Naive thymus-derived CD4-positive, alpha-beta T cell (primary cell): ENCODE results near the gene LECT2. TPM values are rescaled to one million over a fixed set of nuclear protein-coding genes. Genes with fewer than 3 reads are reported as not detected.

Source experiments
- ATAC-seq: fragments of 150-1000 bp; cut with Tn5 transposase; 2 replicates; pipeline ENCODE4 v1.10.0; 2021; ENCODE audit warnings: mild to moderate bottlenecking, moderate library complexity
- CTCF ChIA-PET: fragments of 350-600 bp; sonication (Branson Sonifier 250); formaldehyde crosslinking; loops from one replicate; lab custom pipeline; 2021; ENCODE audit warnings: antibody characterized with exemption; lab: Charles Lee
- POLR2A ChIA-PET: fragments of 350-600 bp; sonication (Branson Sonifier 250); formaldehyde crosslinking; loops from one replicate; lab custom pipeline; 2021; ENCODE audit warnings: antibody characterized with exemption, inconsistent platforms; lab: Charles Lee
- DNase-seq, 9 donors: peaks; one replicate each; pipeline versions ENCODE4 v3.0.0 to v3.0.0-alpha.2; 2020 to 2022; ENCODE audit warnings: mixed read lengths in 1 of 9
- H3K27ac ChIP-seq: one replicate; pipeline ENCODE4 v1.7.0; 2013; ENCODE audit warnings: mild to moderate bottlenecking, low read depth, low read length, moderate library complexity
- H3K27me3 ChIP-seq, 2 donors: one replicate each; pipeline ENCODE4 v1.7.0; 2013; ENCODE audit warnings: low read length in 2 of 2, mild to moderate bottlenecking in 2 of 2, moderate library complexity in 2 of 2; ENCODE audit not compliant: control insufficient read depth in 2 of 2, insufficient read depth in 2 of 2
- H3K36me3 ChIP-seq, 3 experiments: 1 replicate in 2 of 3; 2 replicates in 1 of 3; pipeline ENCODE4 v1.7.0; 2013; ENCODE audit warnings: low read length in 3 of 3, mild to moderate bottlenecking in 3 of 3, moderate library complexity in 1 of 3; ENCODE audit not compliant: insufficient read depth in 3 of 3, control insufficient read depth in 2 of 3
- H3K4me1 ChIP-seq, 2 donors: one replicate each; pipeline ENCODE4 v1.7.0; 2013; ENCODE audit warnings: low read length in 2 of 2, mild to moderate bottlenecking in 2 of 2, moderate library complexity in 1 of 2; ENCODE audit not compliant: control insufficient read depth in 2 of 2, insufficient read depth in 2 of 2
- H3K4me3 ChIP-seq: 2 replicates; pipeline ENCODE4 v1.7.0; 2013; ENCODE audit warnings: mild to moderate bottlenecking, low read length
- H3K9me3 ChIP-seq, 3 experiments: 1 replicate in 2 of 3; 2 replicates in 1 of 3; pipeline ENCODE4 v1.7.0; 2013; ENCODE audit warnings: low read length in 3 of 3; ENCODE audit not compliant: control insufficient read depth in 2 of 3
- H3K27ac Mint-ChIP-seq, 9 donors: one replicate each; pipeline ENCODE4 v1.8.0; 2020 to 2022; ENCODE audit warnings: mixed read lengths in 9 of 9, mild to moderate bottlenecking in 8 of 9, moderate library complexity in 5 of 9, inconsistent platforms in 2 of 9
- H3K27me3 Mint-ChIP-seq, 5 donors: one replicate each; pipeline ENCODE4 v1.8.0; 2021 to 2022; ENCODE audit warnings: mixed read lengths in 5 of 5, mild to moderate bottlenecking in 1 of 5
- H3K36me3 Mint-ChIP-seq, 5 donors: one replicate each; pipeline ENCODE4 v1.8.0; 2020 to 2022; ENCODE audit warnings: mixed read lengths in 5 of 5, mild to moderate bottlenecking in 3 of 5, inconsistent platforms in 1 of 5
- H3K4me1 Mint-ChIP-seq, 7 donors: one replicate each; pipeline ENCODE4 v1.8.0; 2020 to 2022; ENCODE audit warnings: mixed read lengths in 7 of 7, mild to moderate bottlenecking in 3 of 7, inconsistent platforms in 1 of 7
- H3K4me3 Mint-ChIP-seq, 10 donors: one replicate each; pipeline ENCODE4 v1.8.0; 2020 to 2022; ENCODE audit warnings: mild to moderate bottlenecking in 10 of 10, mixed read lengths in 10 of 10, moderate library complexity in 6 of 10, inconsistent platforms in 2 of 10
- H3K9me3 Mint-ChIP-seq, 11 donors: one replicate each; pipeline ENCODE4 v1.8.0; 2020 to 2022; ENCODE audit warnings: mixed read lengths in 11 of 11, mild to moderate bottlenecking in 4 of 11, inconsistent platforms in 1 of 11, moderate library complexity in 1 of 11
- intact Hi-C, 2 donors: fragments of 100-400 bp; cut with micrococcal nuclease; formaldehyde crosslinking; loops; one replicate each; pipeline ENCODE4 v1.15.1; 2023
- polyA plus RNA-seq, 2 donors: library from polyadenylated mRNA; unstranded; fragments of 300-500 nt; fragmentation: Illumina TruSeq; gene quantifications; one replicate each; pipeline ENCODE4 v1.2.3, GENCODE V29; 2021
- total RNA-seq, 6 experiments: library from RNA in 5 of 6; stranded (reverse) in 5 of 6; gene quantifications; 1 replicate in 5 of 6; 2 replicates in 1 of 6; pipeline ENCODE4 v1.2.3 and lab custom pipeline; 2021 to 2026

LECT2 gene
- total and polyA plus RNA-seq, 7 experiments from 2014 or later: not detected

DNA sequence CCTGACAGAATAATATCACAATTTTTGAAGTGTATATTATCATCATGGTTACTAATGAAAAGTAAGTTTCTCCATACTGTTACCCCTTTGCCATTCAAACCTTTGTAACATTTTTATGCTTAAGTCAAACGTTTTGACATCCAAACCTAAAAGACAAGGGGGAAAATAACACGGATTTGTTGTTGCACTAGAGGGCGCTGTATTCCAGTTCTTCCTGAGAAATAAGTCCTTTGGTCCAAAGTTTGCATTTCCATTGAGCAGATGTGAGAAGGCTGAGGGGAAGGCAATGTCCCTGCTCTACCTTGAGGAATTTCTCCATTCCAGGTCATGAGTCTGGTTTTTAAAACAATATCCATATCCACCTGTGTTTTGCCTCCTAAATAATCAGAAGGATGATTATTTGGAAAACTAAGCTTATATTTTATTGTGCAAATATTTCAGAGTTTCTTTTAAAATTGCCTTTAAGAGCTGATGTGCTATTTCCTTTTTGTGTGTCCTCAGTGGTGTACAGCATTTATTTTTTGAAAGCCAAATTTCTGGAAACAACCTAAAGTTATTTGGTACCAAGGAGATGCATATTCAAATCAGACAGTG, 9.7 kb downstream of the LECT2 start:
- ATAC-seq: no peak
- H3K4me3 ChIP-seq: no peak overlapping the region
- ChIA-PET CTCF (no interaction called here), POLR2A (no interaction called here)
- no peaks in the 10 kb centered on the region for H3K9me3 ChIP-seq
- intact Hi-C loops: loop anchor here in 1 of 2 donors (1.0 to 5.0 kb wide), 4 partner anchors 117 to 267 kb away; no protein-coding TSS in a partner anchor
- H3K27ac Mint-ChIP-seq: no peak overlapping the region
- no peaks in the 10 kb centered on the region for H3K36me3 Mint-ChIP-seq
- peaks cover 11 to 25% (median 19%) of the 10 kb centered on the region in 5 donors for H3K27me3 Mint-ChIP-seq
- H3K4me1 Mint-ChIP-seq: no peaks in the 10 kb centered on the region
- DNase-seq: peak in 1 of 9 donors; percentile 5
- no peak overlapping the region for H3K4me3 Mint-ChIP-seq
- no peak overlapping the region for H3K27ac ChIP-seq
- no peaks in the 10 kb centered on the region for H3K27me3 ChIP-seq
- H3K36me3 ChIP-seq: no peaks in the 10 kb centered on the region
- H3K4me1 ChIP-seq: no peaks in the 10 kb centered on the region
- peaks cover 0 to 4% (median 0%) of the 10 kb centered on the region in 11 donors for H3K9me3 Mint-ChIP-seq

DNA sequence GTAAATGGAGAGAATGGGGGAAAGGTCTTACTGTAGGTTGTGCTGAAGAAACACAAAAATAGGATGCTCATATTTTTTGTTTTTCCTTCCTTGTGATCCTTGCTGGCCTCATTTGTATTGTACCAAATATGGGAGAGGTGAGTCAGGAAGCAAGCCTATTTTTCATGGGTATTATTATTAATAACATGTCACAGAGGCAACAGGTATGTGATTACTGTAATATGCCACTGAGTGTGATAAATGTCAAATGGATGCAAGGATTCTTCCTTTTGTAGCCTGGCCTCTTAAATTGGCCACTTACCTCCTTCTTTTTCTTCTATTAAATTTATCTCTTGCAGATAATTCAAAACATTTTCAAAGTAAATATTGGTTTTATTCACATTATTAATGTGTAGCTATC, 10.2 kb downstream of the LECT2 start:
- no peak overlapping the region for H3K4me3 ChIP-seq
- H3K4me1 ChIP-seq: no peaks in the 10 kb centered on the region
- no peaks in the 10 kb centered on the region for H3K27me3 ChIP-seq
- no peak overlapping the region for H3K4me3 Mint-ChIP-seq
- no peaks in the 10 kb centered on the region for H3K9me3 ChIP-seq
- peaks cover 0 to 4% (median 0%) of the 10 kb centered on the region in 11 donors for H3K9me3 Mint-ChIP-seq
- CTCF ChIA-PET: no interaction called here
- H3K27me3 Mint-ChIP-seq: peaks cover 11 to 24% (median 19%) of the 10 kb centered on the region in 5 donors
- no peak overlapping the region for H3K27ac ChIP-seq
- intact Hi-C loops: no loop called here
- POLR2A ChIA-PET: no interaction called here
- no peak overlapping the region for H3K27ac Mint-ChIP-seq
- no peaks in the 10 kb centered on the region for H3K36me3 Mint-ChIP-seq
- no peaks in the 10 kb centered on the region for H3K4me1 Mint-ChIP-seq
- no peak for DNase-seq
- ATAC-seq: no peak
- H3K36me3 ChIP-seq: no peaks in the 10 kb centered on the region

DNA sequence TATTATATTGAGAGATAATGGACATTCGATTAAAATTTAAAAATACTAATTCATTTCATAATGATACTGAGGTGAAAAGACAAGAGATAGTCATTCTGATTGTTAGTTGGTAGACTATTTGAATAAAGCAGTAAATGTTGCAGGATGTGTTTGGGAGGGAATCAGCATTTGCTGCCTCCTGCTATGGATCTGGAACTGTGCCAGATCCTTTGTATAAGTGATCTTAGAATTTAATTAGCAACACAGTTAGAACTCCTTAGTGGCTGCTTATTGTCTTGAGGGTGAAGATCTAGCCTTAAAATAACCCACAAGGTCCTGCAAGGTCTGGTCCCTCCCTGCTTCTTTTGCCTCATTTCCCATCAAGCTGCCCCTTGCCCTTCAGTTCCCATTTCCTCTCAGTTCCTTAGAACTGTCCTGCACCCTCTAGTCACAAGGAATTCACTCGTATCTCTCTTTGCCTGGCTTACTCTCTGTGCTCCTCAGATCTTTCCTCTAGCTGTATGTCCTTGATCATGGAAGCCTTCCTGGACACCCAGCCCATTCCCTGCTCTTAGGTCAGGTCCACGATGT, 12.5 kb downstream of the LECT2 start:
- peaks cover 0 to 2% (median 0%) of the 10 kb centered on the region in 11 donors for H3K9me3 Mint-ChIP-seq

DNA sequence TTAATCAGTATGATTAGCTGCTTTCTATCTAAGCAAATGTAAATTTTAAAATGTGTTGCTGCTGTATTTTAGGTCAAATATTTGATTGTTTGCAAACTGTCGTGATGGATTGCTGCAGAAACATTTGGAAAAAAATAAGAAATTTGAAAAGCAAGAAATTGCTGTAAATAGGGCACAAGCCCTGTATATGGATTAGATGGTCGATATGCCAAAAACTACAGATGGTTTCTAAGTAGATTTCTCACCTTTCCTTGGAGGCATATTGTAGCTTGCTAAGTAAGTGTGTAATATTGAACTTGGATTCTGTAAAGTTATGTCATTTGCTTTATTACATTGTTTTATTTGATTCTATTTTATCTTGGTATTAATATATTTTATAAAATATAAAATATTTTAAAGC, 13.1 kb downstream of the LECT2 start:
- intact Hi-C loops: no loop called here
- no peaks in the 10 kb centered on the region for H3K4me1 Mint-ChIP-seq
- H3K36me3 Mint-ChIP-seq: no peaks in the 10 kb centered on the region
- ChIA-PET POLR2A (no interaction called here), CTCF (no interaction called here)
- H3K27me3 Mint-ChIP-seq: peaks cover 12 to 27% (median 18%) of the 10 kb centered on the region in 5 donors
- no peak overlapping the region for H3K27ac Mint-ChIP-seq
- Histone ChIP-seq H3K4me3 (no peak overlapping the region), H3K27me3 (no peaks in the 10 kb centered on the region), H3K9me3 (no peaks in the 10 kb centered on the region), H3K27ac (no peak overlapping the region), H3K36me3 (no peaks in the 10 kb centered on the region), H3K4me1 (no peaks in the 10 kb centered on the region)
- DNase-seq (no peak), ATAC-seq (no peak)
- peaks cover 0 to 2% (median 0%) of the 10 kb centered on the region in 11 donors for H3K9me3 Mint-ChIP-seq
- H3K4me3 Mint-ChIP-seq: no peak overlapping the region

More for the DNA sequence above, 12.5 kb downstream of the LECT2 start:
- H3K27ac ChIP-seq: no peak overlapping the region
- peaks cover 12 to 27% (median 19%) of the 10 kb centered on the region in 5 donors for H3K27me3 Mint-ChIP-seq
- POLR2A ChIA-PET: no interaction called here
- no peak for DNase-seq
- ATAC-seq: no peak
- no peaks in the 10 kb centered on the region for H3K4me1 Mint-ChIP-seq
- H3K27ac Mint-ChIP-seq: no peak overlapping the region
- CTCF ChIA-PET: no interaction called here
- H3K36me3 ChIP-seq: no peaks in the 10 kb centered on the region
- H3K4me3 Mint-ChIP-seq: no peak overlapping the region
- no peaks in the 10 kb centered on the region for H3K27me3 ChIP-seq
- no peaks in the 10 kb centered on the region for H3K9me3 ChIP-seq
- H3K4me1 ChIP-seq: no peaks in the 10 kb centered on the region
- H3K36me3 Mint-ChIP-seq: no peaks in the 10 kb centered on the region
- intact Hi-C loops: no loop called here
- no peak overlapping the region for H3K4me3 ChIP-seq

DNA sequence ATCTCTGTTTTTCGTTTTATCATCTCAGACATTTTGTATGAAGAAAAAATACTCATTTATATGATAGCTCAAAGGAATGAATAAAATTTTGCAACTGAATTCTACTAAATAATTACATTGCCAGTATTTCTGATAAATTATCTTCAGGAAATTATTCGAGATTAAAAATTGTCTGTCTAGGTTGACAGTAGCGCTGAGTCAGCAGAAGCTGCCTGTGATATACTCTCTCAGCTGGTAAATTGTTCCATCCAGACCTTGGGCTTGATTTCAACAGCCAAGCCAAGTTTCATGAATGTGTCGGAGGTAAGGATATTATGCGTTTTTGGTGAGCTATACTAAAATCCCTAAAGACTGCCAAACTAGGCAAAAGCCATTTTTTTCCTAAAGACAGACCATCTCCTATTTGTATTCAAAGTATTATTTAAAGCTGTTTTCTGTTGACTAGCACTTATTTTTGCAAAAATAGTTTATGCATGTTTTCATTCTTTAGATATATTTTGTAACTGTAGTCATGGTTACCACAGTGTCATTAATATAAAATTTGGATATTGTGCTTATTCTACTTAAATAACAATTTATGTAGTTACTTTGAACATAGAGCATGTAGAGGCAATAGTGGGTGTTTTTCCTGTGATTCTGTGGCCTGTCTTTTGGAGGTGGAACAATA, 17.4 kb downstream of the LECT2 start:
- no peak for DNase-seq
- intact Hi-C loops: no loop called here
- ATAC-seq: no peak
- Mint-ChIP-seq H3K36me3 (no peaks in the 10 kb centered on the region), H3K27ac (no peak overlapping the region), H3K9me3 (peaks cover 0 to 4% (median 0%) of the 10 kb centered on the region in 11 donors), H3K4me1 (no peaks in the 10 kb centered on the region), H3K27me3 (peaks cover 16 to 33% (median 23%) of the 10 kb centered on the region in 5 donors), H3K4me3 (no peak overlapping the region)
- Histone ChIP-seq H3K27me3 (no peaks in the 10 kb centered on the region), H3K9me3 (no peaks in the 10 kb centered on the region), H3K4me1 (no peaks in the 10 kb centered on the region), H3K27ac (no peak overlapping the region), H3K4me3 (no peak overlapping the region), H3K36me3 (no peaks in the 10 kb centered on the region)
- CTCF ChIA-PET: no interaction called here
- POLR2A ChIA-PET: no interaction called here

DNA sequence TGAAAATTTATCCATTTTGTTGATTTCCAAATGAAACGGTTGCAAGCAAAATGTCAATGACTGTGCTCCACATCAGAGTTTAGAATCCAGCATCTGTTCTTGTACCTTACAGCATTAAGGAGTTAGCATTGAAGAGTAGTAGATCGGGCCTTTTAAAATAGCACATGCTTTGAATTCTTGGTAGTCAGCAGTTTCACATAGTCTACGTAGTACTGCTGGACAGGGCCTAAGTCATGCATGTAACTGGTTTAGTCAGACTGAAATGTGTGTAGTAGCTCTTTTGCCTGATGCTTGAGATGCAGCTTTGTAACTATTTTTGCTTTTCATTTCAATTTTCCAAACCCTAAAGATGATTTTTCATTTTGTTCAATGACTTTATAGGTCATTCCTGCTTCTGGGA, 19.8 kb downstream of the LECT2 start:
- no peak overlapping the region for H3K4me3 Mint-ChIP-seq
- peaks cover 0 to 4% (median 0%) of the 10 kb centered on the region in 11 donors for H3K9me3 Mint-ChIP-seq
- peaks cover 23 to 42% (median 27%) of the 10 kb centered on the region in 5 donors for H3K27me3 Mint-ChIP-seq
- Histone ChIP-seq H3K27ac (no peak overlapping the region), H3K4me1 (no peaks in the 10 kb centered on the region), H3K4me3 (no peak overlapping the region), H3K27me3 (no peaks in the 10 kb centered on the region), H3K36me3 (no peaks in the 10 kb centered on the region), H3K9me3 (no peaks in the 10 kb centered on the region)
- intact Hi-C loops: no loop called here
- no peak for ATAC-seq
- H3K36me3 Mint-ChIP-seq: peaks cover 0 to 4% (median 0%) of the 10 kb centered on the region in 5 donors
- DNase-seq: no peak
- CTCF ChIA-PET: no interaction called here
- POLR2A ChIA-PET: no interaction called here
- H3K27ac Mint-ChIP-seq: no peak overlapping the region
- no peaks in the 10 kb centered on the region for H3K4me1 Mint-ChIP-seq
